ENCODE measurements around the gene VAMP5.
"Not testable (repeated sequence)": the region's sequence is repeated elsewhere in the genome, so short reads cannot be mapped to it uniquely, and the experiment has no call there.

VAMP5 gene, protein sequence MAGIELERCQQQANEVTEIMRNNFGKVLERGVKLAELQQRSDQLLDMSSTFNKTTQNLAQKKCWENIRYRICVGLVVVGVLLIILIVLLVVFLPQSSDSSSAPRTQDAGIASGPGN

DNA sequence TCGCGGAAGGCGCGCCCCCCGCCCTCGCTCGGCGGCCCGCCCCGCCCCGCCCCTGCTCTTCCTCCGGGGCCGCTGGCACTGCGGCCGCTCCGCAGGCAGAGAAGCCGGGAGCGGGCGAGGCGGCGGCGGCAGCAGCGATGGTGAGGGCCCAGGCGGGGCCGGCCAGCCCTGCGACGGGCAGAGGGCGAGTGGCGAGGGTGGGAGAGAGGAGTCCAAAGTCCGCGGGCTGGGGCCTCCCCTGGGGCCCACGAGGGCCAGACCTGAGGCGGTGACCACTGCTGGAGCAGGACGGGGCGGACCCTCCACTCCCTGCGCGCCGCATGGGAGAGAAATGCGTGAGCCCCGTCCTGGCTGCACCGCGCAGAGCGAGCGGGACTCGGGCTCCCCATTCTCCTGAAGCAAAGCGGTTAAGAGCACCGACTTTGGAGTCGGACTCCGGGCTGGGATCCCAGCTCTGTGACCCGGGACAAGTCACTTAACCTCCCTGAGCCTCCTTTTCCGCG is at the start of gene VAMP5:
Gene VAMP5 (plus strand): TSS at position 78 of the 503 bp plus-strand sequence. CDS start 60 bp downstream, at position 138.
- peak in 9 of 42 donors; percentile 17 to 56 (median 39) for DNase-seq
- intact Hi-C loops (cut with DNase I), result no loop called here

DNA sequence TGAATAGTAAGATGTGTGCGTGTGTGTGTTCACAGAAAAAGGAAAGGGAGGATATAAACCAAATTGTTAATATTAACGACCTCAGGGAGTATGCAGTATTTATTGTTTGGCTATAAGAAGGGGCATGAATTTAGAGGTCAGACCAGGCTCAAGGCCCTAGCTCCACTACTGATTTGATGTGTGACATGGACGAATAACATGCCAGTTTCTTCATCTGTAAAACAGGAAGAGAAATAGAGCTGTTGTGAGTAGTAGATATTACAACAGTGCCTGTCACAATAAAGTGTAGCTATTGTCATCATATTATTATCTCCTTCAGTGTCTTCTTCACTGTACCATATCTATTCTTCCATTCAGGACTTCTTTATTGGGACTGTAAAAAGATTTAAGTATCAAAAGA is 49.4 kb upstream of the VAMP5 start:
- intact Hi-C loops (cut with DNase I), result loop anchor here (5.0 kb wide), 1 partner anchor 108 kb away; no protein-coding TSS in a partner anchor

DNA sequence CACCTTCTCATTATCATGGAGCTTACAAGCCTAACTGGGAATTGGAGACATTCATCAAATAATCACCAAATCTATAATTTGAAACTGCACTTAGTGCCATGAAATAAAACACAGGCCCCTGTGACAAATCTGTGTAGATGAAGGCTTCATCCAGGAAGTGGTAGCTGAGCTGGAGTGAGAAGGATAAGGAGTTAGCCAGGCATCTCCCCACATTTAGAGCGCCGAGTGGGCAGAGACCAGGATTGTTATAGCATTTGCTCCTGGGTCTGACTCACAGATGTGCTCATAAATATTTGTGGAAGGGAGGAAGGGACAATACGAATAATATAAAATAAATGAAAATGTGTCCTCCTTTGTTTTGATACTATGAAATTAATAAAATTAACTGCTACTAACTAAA is 47.8 kb upstream of the VAMP5 start:
- intact Hi-C loops (cut with DNase I), result loop anchor here (5.0 kb wide), 1 partner anchor 109 kb away; no protein-coding TSS in a partner anchor
- peak in 1 of 42 donors; percentile 43 for DNase-seq

More for the DNA sequence above, 49.4 kb upstream of the VAMP5 start:
- DNase-seq, result no peak

DNA sequence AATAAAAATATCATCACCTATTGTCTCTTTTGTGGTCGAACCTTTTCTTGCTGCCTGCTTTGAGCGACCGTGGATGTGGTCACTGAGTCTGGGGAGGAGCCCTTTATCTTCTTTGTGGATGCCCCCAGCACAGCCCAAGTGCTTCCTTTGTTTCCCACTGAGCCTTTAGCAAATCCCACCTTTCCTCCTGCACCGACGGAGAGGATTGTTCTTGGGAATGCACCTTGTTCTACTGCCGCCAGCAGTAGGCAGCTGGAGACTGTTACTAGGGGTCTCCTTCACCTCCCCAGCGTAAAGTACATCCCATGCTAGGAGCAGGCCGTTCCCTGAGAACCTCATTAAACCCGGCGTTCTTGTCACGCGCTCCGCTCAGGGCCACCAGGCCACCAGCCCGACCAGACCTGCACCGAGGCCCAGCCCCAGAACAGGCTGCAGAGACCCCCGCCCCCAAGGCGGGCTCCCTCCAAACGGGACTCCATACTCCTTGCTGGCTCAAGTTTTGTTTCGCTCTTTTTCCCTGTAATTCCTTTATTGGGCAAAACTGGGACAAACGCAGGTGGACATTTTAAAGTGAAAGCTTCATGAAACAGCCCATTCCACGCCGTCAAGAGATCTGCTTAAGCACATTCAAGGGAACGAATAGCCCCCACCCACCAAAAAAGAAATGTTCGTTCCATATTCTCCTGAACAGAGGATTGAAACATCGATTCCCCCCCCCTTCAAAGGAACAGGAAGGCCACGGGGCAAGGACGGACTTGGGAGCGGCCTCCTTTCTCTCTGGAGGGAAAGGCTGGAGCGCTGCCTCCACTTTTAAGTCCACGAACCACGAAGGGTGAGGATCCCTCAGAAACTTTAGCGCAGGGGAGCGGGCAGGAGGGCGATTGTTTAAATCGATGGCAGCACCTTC is 46.4 kb upstream of the VAMP5 start:
- intact Hi-C loops (cut with DNase I), result loop anchor here (5.0 kb wide), 1 partner anchor 111 kb away; no protein-coding TSS in a partner anchor
- DNase-seq, result peak; percentile 34 to 84 (median 66)

DNA sequence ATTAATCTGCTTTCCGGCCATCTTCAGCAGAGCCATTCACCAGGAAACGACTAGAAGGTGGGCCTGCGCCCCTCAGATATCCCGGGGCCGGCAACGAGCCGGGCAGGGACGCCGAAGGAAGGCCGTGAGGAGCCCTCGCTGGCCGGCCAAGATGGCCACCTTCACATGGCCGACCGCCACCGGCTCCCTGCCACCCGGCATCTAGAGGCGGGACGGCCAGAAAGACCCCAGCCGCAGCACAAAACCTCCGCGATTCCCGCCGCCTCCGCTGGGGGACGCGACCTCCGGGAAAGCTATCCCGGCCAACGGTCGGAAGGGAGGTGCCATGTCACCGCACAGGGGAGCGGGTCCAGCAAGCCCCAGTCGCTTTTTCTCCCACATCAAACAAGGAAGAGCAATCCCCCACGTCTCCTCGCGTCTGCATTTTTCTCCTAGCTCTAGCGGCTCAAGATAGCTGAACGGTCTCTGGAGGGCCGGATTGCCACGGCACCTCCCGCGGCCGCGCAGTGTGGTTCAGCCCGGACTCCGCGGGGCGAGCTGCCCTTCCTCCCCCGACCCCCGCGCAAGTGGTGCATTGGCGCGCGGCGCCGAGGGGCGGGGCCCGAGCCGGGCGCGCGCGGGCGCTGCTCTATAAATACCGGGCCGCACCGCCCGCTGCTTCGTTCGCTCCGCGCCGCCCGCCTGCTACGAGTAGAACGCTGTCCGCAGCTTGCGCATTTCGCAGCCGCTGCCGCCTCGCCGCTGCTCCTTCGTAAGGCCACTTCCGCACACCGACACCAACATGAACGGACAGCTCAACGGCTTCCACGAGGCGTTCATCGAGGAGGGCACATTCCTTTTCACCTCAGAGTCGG is 45.5 kb upstream of the VAMP5 start, which contains the start of gene MAT2A:
Gene MAT2A (plus strand): TSS at position 662 of the 854 bp plus-strand sequence. CDS start 120 bp downstream, at position 782.
- DNase-seq, result peak; percentile 81 to 97 (median 94)
- intact Hi-C loops (cut with DNase I), result loop anchor here (5.0 kb wide), 1 partner anchor 111 kb away; no protein-coding TSS in a partner anchor

DNA sequence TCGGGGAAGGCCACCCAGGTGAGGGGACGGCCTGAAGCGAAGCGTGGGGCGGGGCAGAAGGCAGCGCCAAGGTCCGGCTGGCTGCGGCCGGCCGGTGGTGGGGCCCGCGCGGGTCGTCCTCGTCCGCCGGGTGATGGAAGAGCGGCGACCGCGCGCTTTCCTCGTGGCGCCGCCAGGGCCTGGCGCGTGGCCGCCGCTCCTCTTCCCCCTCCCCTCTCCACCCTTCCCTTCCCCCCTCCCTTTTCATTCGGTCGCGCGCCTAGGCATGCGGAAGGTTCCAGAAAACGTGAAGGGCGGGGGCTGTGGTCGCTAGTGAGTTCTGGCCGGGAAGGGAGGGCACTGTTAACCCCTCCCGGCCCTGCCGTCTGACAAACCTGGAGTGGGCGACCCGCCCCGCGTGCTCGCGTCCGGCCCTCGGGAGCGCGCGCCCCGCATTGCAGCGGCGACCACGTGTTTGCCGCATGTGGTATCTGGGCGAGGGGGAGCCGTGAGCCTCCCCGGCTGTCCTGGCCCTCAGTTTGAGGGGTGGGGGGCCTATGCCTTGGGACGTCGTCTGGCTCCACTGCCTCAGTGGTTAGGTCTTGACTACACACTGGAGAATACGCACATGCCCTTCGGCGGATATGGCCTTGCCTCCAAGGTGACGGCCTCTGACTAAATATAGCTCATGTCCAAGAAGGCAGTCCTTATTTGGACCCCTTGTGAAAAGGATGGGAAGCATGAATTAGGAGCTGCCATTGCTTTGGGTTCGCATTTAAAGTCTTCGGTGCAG is 44.7 kb upstream of the VAMP5 start:
- peak; percentile 43 to 88 (median 78) for DNase-seq
- intact Hi-C loops (cut with DNase I), result loop anchor here (5.0 kb wide), 1 partner anchor 112 kb away; no protein-coding TSS in a partner anchor

DNA sequence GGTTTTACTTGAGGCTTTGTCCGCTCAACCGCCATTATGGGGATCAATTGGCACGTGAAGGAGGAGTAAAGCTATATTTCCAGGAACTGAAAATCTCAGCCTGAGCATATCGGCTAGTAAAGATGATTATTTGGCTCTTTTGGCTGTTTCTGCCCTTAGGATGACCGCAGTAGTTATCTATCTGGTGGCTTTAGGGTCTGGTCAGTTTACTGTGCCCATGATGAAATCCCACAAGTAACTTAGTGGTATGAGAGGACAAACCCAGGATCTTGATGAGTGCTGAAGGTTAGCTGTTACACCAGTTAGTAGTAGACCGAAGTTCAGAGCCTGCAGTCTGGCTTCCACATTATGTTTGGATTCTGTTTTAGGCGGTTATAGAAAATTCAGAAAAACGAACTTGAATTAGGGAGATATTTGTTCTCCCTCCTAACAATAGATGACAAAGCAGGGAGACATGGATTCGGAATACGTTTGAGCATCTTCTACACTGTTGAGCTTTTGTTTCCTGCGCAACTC is 44.0 kb upstream of the VAMP5 start:
- DNase-seq, result no peak
- intact Hi-C loops (cut with DNase I), result no loop called here

DNA sequence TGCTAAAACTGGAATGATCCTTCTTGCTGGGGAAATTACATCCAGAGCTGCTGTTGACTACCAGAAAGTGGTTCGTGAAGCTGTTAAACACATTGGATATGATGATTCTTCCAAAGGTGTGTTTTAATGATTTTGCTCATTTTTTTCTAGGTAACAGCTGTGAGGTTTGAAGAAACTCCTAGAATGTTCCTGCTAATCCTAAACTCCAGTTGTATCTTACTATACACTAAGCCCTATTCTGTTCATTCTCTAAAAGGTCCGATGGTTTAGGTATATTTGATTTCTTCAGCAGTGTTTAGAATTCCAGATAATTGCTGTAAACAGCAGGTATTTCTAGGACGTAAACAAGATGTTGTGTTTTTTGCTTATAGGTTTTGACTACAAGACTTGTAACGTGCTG is 43.0 kb upstream of the VAMP5 start:
- DNase-seq, result no peak
- intact Hi-C loops (cut with DNase I), result no loop called here

DNA sequence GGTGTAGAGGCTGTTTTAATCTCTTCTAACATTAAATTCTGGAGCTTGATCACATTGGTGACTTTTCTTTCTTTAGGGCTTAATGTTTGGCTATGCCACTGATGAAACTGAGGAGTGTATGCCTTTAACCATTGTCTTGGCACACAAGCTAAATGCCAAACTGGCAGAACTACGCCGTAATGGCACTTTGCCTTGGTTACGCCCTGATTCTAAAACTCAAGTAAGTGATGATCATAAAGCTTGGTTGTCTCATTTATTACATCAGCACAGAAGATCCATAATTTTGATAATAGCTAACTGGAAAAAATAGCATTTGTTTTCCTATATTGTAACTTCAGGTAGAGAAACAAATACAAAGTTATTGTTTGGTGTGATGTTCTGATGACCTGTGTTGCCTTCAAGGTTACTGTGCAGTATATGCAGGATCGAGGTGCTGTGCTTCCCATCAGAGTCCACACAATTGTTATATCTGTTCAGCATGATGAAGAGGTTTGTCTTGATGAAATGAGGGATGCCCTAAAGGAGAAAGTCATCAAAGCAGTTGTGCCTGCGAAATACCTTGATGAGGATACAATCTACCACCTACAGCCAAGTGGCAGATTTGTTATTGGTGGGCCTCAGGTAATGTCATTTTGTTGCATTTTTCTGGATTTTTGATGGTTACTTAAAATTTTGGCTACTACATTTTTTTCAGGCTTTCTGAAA is 42.3 kb upstream of the VAMP5 start:
- DNase-seq, result no peak
- intact Hi-C loops (cut with DNase I), result no loop called here

DNA sequence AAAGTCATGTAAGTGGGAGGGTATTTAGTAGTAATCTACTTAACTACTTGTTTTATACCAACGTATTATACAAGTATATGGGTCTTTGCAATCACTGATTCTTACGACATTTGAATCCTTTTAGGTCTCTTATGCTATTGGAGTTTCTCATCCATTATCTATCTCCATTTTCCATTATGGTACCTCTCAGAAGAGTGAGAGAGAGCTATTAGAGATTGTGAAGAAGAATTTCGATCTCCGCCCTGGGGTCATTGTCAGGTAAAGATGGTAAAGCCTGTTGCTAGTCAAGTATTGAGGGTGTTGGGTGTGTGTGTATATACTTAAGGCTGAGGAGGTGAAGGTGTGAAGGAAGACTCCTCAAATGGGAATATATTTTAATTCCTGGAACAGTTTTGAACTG is 41.5 kb upstream of the VAMP5 start:
- intact Hi-C loops (cut with DNase I), result no loop called here

DNA sequence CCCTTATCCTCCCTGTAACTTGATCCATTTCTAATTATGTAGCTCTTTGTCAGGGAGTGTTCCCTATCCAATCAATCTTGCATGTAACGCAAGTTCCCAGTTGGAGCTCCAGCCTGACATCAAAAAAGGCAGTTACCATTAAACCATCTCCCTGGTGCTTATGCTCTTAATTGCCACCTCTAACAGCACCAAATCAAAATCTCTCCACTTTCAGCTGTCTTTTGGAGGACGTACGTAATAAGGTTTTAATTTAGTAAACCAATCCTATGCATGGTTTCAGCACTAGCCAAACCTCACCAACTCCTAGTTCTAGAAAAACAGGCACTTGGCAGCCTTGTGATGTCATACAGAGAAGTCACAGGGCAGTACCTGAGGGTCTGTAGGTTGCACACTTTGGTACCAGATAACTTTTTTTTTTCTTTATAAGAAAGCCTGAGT is 40.0 kb upstream of the VAMP5 start:
- intact Hi-C loops (cut with DNase I); DNase-seq: not testable (repeated sequence)

More for the DNA sequence above, 41.5 kb upstream of the VAMP5 start:
- no peak for DNase-seq

DNA sequence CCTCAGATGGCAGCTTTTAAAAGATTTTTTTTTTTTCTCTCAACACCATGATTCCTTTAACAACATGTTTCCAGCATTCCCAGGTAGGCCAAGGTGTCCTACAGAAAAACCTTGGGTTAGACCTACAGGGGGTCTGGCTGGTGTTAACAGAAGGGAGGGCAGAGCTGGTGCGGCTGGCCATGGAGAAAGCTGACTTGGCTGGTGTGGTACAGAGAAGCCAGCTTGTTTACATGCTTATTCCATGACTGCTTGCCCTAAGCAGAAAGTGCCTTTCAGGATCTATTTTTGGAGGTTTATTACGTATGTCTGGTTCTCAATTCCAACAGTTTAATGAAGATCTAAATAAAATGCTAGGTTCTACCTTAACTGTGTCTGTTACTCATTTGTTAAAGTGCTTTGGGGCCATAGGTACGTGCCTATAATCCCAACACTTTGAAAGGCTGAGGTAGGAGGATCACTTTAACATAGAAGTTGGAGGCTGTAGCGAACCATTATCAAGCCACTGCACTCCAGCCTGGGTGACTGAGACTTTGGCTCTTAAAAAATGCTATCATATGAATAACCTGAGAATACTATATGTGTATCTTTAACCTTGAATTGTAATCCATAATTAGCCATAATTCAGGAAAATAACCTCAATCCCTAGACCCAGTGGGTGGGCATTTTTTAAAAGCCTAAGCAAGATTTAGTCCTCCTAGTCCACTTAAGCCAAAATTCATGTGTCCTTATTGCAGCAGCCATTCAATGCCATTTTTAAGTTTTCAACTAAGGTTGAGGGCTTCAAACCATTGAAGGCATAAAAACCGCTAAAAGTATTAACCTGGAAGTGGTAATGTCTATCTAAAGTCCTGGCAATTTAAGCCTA is 39.1 kb upstream of the VAMP5 start:
- intact Hi-C loops (cut with DNase I); DNase-seq: not testable (repeated sequence)

DNA sequence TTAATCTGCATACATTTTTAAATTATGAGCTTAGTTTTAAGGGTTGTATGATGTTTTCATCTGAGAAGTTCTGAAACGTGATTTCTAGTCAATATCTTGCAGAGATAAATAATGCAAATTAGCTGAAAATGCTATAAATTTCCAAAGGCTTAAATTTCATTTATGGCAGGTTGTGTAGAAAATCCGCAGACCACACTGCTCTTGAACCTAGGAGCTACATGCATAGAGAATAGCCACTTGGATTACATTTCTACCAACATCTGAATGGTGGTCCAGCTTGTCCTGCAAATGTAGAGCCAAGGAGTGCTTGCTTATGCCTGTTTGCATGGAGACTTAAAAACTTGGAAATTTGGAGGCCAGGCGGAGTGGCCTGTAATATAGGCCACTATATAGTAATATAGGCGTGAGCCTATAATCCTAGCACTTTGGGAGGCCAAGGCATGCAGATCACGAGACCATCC is 38.4 kb upstream of the VAMP5 start:
- no peak for DNase-seq

DNA sequence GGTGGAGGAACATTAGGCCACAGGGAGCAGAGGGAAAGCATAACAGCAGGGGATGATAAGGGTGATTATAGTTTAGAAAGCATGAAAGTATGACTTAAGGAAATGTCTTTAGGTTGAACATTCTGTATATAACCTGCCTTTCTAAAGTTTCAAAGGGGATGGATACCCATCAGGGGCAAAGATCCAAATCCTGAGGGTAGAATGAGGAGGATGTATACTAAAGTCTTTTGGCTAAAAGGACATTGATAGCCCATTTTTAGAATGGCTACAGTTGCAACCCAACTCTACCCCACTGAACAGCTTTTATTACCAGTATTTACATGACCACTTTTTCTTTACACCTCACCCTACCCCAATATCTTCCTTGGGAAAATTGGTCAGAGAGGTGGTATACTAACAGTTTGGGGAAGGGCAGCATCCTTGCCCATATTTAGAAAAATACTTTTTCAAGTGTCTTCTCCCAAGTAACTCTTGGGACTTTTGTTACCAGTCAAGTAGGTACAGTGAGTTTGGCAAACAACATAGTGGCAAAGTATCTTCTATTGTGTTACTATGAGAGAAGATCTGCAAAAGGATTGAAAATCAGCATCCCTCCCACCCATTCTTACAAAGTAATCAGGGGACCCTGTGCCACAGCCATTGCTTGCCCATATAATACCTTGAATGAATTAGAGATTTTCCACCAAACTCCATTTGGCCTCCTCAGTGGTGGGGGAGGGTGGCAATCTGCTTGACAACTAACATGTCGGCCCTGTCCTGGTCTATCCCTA is 37.0 kb upstream of the VAMP5 start:
- no peak for DNase-seq
- intact Hi-C loops (cut with DNase I), result no loop called here

More for the DNA sequence above, 38.4 kb upstream of the VAMP5 start:
- intact Hi-C loops (cut with DNase I), result no loop called here

DNA sequence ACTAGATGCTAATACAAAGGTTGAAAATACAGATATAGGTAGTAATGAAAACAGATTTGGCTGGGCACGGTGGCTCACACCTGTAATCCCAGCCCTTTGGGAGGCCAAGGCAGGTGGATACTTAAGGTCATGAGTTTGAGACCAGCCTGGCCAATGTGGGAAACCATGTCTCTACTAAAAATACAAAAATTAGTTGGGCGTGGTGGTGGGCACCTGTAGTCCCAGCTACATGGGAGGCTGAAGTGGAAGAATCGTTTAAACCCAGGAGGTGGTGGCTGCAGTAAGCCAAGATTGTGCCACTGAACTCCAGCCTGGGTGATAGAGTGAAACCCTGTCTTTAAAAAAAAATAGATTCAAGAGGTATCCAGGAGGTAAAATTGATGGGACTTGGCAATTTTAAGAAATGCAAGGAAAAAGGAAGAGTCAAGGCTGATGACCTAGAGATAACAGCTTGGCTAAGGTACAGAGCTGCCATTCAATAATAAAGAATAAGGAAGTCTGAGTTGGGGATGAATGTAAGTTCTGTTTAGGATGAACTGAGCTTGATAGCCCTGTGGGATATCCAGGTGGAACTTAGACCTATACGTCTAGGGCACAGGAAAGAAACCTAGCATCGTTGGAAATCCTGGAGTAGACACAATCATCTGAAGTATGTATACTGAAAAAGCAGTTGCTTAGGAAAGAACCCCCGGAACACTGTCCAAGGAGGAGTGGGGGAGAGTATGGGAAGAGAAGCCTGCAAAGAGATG is 36.2 kb upstream of the VAMP5 start:
- intact Hi-C loops (cut with DNase I), result no loop called here
- DNase-seq, result no peak
